GM23338 (cell line): ENCODE data around the gene LHX8. TPM values are rescaled to one million over a fixed set of nuclear protein-coding genes. Genes with fewer than 3 reads are reported as not detected.

ENCODE experiments used
- ATAC-seq: fragments of 200-7000 bp; cut with Tn5 transposase; 3 replicates; pipeline ENCODE4 v1.9.1; 2020
- DNase-seq: peaks from one replicate; pipeline ENCODE4 v3.0.0-alpha.2; 2015; ENCODE audit warnings: low spot score
- H2AFZ ChIP-seq: fragments of 200-600 bp; sonication (generic); 2 replicates; pipeline ENCODE4 v1.8.0; 2016; ENCODE audit warnings: antibody characterized with exemption, mild to moderate bottlenecking, moderate library complexity
- H3F3A ChIP-seq: fragments of 200-600 bp; sonication (generic); replicated peaks from 2 replicates; pipeline ENCODE4 v1.8.0; 2017; ENCODE audit warnings: antibody characterized with exemption, mixed run types, low read depth
- H3K27ac ChIP-seq: fragments of 200-600 bp; sonication (generic); 2 replicates; pipeline ENCODE4 v1.6.1; 2016; ENCODE audit warnings: low read depth
- H3K27me3 ChIP-seq: fragments of 200-600 bp; sonication (generic); 2 replicates; pipeline ENCODE4 v1.8.0; 2016; ENCODE audit warnings: mild to moderate bottlenecking, mixed run types, moderate library complexity; ENCODE audit not compliant: insufficient read depth
- H3K36me3 ChIP-seq: fragments of 200-600 bp; sonication (generic); 2 replicates; pipeline ENCODE4 v1.8.0; 2016; ENCODE audit warnings: mild to moderate bottlenecking; ENCODE audit not compliant: insufficient read depth
- H3K4me1 ChIP-seq: fragments of 200-600 bp; sonication (generic); 2 replicates; pipeline ENCODE4 v1.8.0; 2016; ENCODE audit warnings: mild to moderate bottlenecking, moderate library complexity; ENCODE audit not compliant: insufficient read depth
- H3K4me2 ChIP-seq: fragments of 200-600 bp; sonication (generic); 2 replicates; pipeline ENCODE4 v1.7.1; 2017; ENCODE audit warnings: mixed run types
- H3K4me3 ChIP-seq: fragments of 200-600 bp; sonication (generic); 2 replicates; pipeline ENCODE4 v1.6.1; 2016; ENCODE audit warnings: mixed run types
- H3K79me2 ChIP-seq: fragments of 200-600 bp; sonication (generic); replicated peaks from 2 replicates; pipeline ENCODE4 v1.8.0; 2017; ENCODE audit warnings: mild to moderate bottlenecking; ENCODE audit not compliant: insufficient read depth
- H3K9me2 ChIP-seq: fragments of 200-600 bp; sonication (generic); 2 replicates; pipeline ENCODE4 v1.8.0; 2017; ENCODE audit not compliant: insufficient read depth
- H4K20me1 ChIP-seq: fragments of 200-600 bp; sonication (generic); replicated peaks from 2 replicates; pipeline ENCODE4 v1.8.0; 2017; ENCODE audit warnings: mild to moderate bottlenecking; ENCODE audit not compliant: insufficient read depth
- H3K27ac Mint-ChIP-seq: 2 replicates; pipeline ENCODE4 v1.8.0; 2020; ENCODE audit warnings: inconsistent platforms, mild to moderate bottlenecking, moderate library complexity, mixed read lengths
- H3K27me3 Mint-ChIP-seq: 3 replicates; pipeline ENCODE4 v1.8.0; 2022; ENCODE audit warnings: low read depth, mild to moderate bottlenecking, moderate library complexity, mixed read lengths, inconsistent platforms; ENCODE audit not compliant: insufficient read depth, poor library complexity
- H3K36me3 Mint-ChIP-seq: 3 replicates; pipeline ENCODE4 v1.8.0; 2021; ENCODE audit warnings: low read depth, mild to moderate bottlenecking, inconsistent platforms, moderate library complexity, mixed read lengths
- H3K4me1 Mint-ChIP-seq: 3 replicates; pipeline ENCODE4 v1.8.0; 2020; ENCODE audit warnings: mild to moderate bottlenecking, inconsistent platforms, mixed read lengths
- H3K4me3 Mint-ChIP-seq: 3 replicates; pipeline ENCODE4 v1.8.0; 2021; ENCODE audit warnings: moderate library complexity, mild to moderate bottlenecking, inconsistent platforms, mixed read lengths
- H3K9me3 Mint-ChIP-seq: 3 replicates; pipeline ENCODE4 v1.8.0; 2020; ENCODE audit warnings: moderate library complexity, mild to moderate bottlenecking, inconsistent platforms, mixed read lengths
- CTCF ChIP-seq, 2 experiments: fragments of 200-600 bp in 1 of 2; sonication (generic) in 1 of 2; conservative IDR thresholded peaks; 2 replicates each; pipeline versions ENCODE4 v1.5.1 to v1.6.1; 2016 to 2017; ENCODE audit warnings: antibody characterized with exemption in 2 of 2, low read depth in 2 of 2, mild to moderate bottlenecking in 2 of 2, moderate library complexity in 1 of 2
- EZH2phosphoT487 ChIP-seq: fragments of 200-600 bp; sonication (generic); IDR thresholded peaks from one replicate; pipeline ENCODE4 v1.8.1; 2018; ENCODE audit warnings: antibody characterized with exemption; ENCODE audit not compliant: unreplicated experiment
- JUNB ChIP-seq: IDR thresholded peaks from one replicate; pipeline ENCODE4 v1.6.1; 2016; ENCODE audit warnings: antibody characterized with exemption; ENCODE audit not compliant: unreplicated experiment
- NANOG ChIP-seq: IDR thresholded peaks from 2 replicates; pipeline ENCODE4 v1.6.1; 2016; ENCODE audit warnings: antibody characterized with exemption, borderline replicate concordance
- POLR2AphosphoS5 ChIP-seq: IDR thresholded peaks from 2 replicates; pipeline ENCODE4 v1.6.1; 2016; ENCODE audit warnings: antibody characterized with exemption, low read depth
- STAT1 ChIP-seq: IDR thresholded peaks from one replicate; pipeline ENCODE4 v1.6.1; 2016; ENCODE audit warnings: antibody characterized with exemption; ENCODE audit not compliant: unreplicated experiment
- ZNF331 ChIP-seq: fragments of 250-450 bp; sonication (Bioruptor Pico); IDR thresholded peaks from 2 replicates; pipeline ENCODE4 v1.5.0; 2020; ENCODE audit warnings: low read depth, mild to moderate bottlenecking, moderate library complexity
- polyA plus RNA-seq: library from polyadenylated mRNA; unstranded; fragments of >200 nt; fragmentation: Nextera tagmentation; extraction: Ambion mirVana; gene quantifications from 2 replicates; pipeline ENCODE4 v1.2.1, GENCODE V29; 2016
- total RNA-seq: library from RNA; depleted of rRNA; stranded (reverse); fragments of >200 nt; shearing (Covaris generic); gene quantifications from 2 replicates; pipeline ENCODE4 v1.2.3, GENCODE V29; 2014
- TF ChIP-seq, protein P1 (sequence below): IDR thresholded peaks from one replicate; pipeline ENCODE4 v1.6.1; 2018; ENCODE audit warnings: antibody characterized with exemption; ENCODE audit not compliant: unreplicated experiment
- TF ChIP-seq, protein P2 (sequence below): IDR thresholded peaks from 2 replicates; pipeline ENCODE4 v1.6.1; 2016; ENCODE audit warnings: antibody characterized with exemption
- TF ChIP-seq, protein P3 (sequence below): fragments of 250-450 bp; sonication (Bioruptor Pico); IDR thresholded peaks from 2 replicates; pipeline ENCODE4 v1.5.0; 2020; ENCODE audit warnings: mild to moderate bottlenecking, moderate library complexity

Gene LHX8
- total and polyA plus RNA-seq, 2 experiments from 2014 or later: 0.68 to 0.73 TPM

GRCh38 chr1:75171876-75172275 is 37.7 kb downstream of the LHX8 start:
- H3K4me3 Mint-ChIP-seq: no peak overlapping the region
- H3K4me1 ChIP-seq: no peaks in the 10 kb centered on the region
- H3K79me2 ChIP-seq: no peaks in the 10 kb centered on the region
- H3K27me3 ChIP-seq: no peaks in the 10 kb centered on the region
- no peak overlapping the region for H3K27ac Mint-ChIP-seq
- H3K27ac ChIP-seq: no peak overlapping the region
- no peaks in the 10 kb centered on the region for H4K20me1 ChIP-seq
- no peaks in the 10 kb centered on the region for H3K36me3 Mint-ChIP-seq
- no peak overlapping the region for H3K4me2 ChIP-seq
- ATAC-seq (no peak), DNase-seq (no peak)
- no peak overlapping the region for H2AFZ ChIP-seq
- no peak overlapping the region for H3K4me3 ChIP-seq
- no peaks in the 10 kb centered on the region for H3K4me1 Mint-ChIP-seq
- no peaks in the 10 kb centered on the region for H3F3A ChIP-seq
- H3K36me3 ChIP-seq: no peaks in the 10 kb centered on the region
- peaks cover 9% of the 10 kb centered on the region; the same call in 1 of the 3 replicates for H3K9me3 Mint-ChIP-seq
- no peaks in the 10 kb centered on the region; the same call in 1 of the 2 replicates for H3K9me2 ChIP-seq
- H3K27me3 Mint-ChIP-seq: peaks cover 4% of the 10 kb centered on the region
- TF ChIP-seq NANOG (no peak), JUNB (no peak), EZH2phosphoT487 (no peak), CTCF (conservative IDR thresholded peaks at IDR 0.05; ENCODE audit: low read depth in 2 of 2) (no peak), POLR2AphosphoS5 (no peak)

GRCh38 chr1:75172556-75172955 is 38.4 kb downstream of the LHX8 start:
- Histone ChIP-seq H3F3A (no peaks in the 10 kb centered on the region), H3K4me1 (no peaks in the 10 kb centered on the region), H3K27ac (no peak overlapping the region), H3K4me2 (no peak overlapping the region), H4K20me1 (no peaks in the 10 kb centered on the region), H3K27me3 (no peaks in the 10 kb centered on the region), H3K9me2 (no peaks in the 10 kb centered on the region; the same call in 1 of the 2 replicates), H3K79me2 (no peaks in the 10 kb centered on the region), H2AFZ (no peak overlapping the region), H3K4me3 (no peak overlapping the region), H3K36me3 (no peaks in the 10 kb centered on the region)
- H3K36me3 Mint-ChIP-seq: no peaks in the 10 kb centered on the region
- peaks cover 4% of the 10 kb centered on the region for H3K27me3 Mint-ChIP-seq
- no peak overlapping the region for H3K4me3 Mint-ChIP-seq
- no peak overlapping the region for H3K27ac Mint-ChIP-seq
- H3K9me3 Mint-ChIP-seq: peaks cover 11% of the 10 kb centered on the region; the same call in 1 of the 3 replicates
- no peaks in the 10 kb centered on the region for H3K4me1 Mint-ChIP-seq
- DNase-seq (no peak), ATAC-seq (no peak)
- TF ChIP-seq, protein P1, sequence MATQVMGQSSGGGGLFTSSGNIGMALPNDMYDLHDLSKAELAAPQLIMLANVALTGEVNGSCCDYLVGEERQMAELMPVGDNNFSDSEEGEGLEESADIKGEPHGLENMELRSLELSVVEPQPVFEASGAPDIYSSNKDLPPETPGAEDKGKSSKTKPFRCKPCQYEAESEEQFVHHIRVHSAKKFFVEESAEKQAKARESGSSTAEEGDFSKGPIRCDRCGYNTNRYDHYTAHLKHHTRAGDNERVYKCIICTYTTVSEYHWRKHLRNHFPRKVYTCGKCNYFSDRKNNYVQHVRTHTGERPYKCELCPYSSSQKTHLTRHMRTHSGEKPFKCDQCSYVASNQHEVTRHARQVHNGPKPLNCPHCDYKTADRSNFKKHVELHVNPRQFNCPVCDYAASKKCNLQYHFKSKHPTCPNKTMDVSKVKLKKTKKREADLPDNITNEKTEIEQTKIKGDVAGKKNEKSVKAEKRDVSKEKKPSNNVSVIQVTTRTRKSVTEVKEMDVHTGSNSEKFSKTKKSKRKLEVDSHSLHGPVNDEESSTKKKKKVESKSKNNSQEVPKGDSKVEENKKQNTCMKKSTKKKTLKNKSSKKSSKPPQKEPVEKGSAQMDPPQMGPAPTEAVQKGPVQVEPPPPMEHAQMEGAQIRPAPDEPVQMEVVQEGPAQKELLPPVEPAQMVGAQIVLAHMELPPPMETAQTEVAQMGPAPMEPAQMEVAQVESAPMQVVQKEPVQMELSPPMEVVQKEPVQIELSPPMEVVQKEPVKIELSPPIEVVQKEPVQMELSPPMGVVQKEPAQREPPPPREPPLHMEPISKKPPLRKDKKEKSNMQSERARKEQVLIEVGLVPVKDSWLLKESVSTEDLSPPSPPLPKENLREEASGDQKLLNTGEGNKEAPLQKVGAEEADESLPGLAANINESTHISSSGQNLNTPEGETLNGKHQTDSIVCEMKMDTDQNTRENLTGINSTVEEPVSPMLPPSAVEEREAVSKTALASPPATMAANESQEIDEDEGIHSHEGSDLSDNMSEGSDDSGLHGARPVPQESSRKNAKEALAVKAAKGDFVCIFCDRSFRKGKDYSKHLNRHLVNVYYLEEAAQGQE: no peak
- TF ChIP-seq NANOG: no peak
- TF ChIP-seq ZNF331 (CRISPR knock-in tag): no peak
- TF ChIP-seq, protein P2, sequence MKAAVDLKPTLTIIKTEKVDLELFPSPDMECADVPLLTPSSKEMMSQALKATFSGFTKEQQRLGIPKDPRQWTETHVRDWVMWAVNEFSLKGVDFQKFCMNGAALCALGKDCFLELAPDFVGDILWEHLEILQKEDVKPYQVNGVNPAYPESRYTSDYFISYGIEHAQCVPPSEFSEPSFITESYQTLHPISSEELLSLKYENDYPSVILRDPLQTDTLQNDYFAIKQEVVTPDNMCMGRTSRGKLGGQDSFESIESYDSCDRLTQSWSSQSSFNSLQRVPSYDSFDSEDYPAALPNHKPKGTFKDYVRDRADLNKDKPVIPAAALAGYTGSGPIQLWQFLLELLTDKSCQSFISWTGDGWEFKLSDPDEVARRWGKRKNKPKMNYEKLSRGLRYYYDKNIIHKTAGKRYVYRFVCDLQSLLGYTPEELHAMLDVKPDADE: no peak
- TF ChIP-seq JUNB: no peak
- no peak for TF ChIP-seq STAT1
- TF ChIP-seq, protein P3, sequence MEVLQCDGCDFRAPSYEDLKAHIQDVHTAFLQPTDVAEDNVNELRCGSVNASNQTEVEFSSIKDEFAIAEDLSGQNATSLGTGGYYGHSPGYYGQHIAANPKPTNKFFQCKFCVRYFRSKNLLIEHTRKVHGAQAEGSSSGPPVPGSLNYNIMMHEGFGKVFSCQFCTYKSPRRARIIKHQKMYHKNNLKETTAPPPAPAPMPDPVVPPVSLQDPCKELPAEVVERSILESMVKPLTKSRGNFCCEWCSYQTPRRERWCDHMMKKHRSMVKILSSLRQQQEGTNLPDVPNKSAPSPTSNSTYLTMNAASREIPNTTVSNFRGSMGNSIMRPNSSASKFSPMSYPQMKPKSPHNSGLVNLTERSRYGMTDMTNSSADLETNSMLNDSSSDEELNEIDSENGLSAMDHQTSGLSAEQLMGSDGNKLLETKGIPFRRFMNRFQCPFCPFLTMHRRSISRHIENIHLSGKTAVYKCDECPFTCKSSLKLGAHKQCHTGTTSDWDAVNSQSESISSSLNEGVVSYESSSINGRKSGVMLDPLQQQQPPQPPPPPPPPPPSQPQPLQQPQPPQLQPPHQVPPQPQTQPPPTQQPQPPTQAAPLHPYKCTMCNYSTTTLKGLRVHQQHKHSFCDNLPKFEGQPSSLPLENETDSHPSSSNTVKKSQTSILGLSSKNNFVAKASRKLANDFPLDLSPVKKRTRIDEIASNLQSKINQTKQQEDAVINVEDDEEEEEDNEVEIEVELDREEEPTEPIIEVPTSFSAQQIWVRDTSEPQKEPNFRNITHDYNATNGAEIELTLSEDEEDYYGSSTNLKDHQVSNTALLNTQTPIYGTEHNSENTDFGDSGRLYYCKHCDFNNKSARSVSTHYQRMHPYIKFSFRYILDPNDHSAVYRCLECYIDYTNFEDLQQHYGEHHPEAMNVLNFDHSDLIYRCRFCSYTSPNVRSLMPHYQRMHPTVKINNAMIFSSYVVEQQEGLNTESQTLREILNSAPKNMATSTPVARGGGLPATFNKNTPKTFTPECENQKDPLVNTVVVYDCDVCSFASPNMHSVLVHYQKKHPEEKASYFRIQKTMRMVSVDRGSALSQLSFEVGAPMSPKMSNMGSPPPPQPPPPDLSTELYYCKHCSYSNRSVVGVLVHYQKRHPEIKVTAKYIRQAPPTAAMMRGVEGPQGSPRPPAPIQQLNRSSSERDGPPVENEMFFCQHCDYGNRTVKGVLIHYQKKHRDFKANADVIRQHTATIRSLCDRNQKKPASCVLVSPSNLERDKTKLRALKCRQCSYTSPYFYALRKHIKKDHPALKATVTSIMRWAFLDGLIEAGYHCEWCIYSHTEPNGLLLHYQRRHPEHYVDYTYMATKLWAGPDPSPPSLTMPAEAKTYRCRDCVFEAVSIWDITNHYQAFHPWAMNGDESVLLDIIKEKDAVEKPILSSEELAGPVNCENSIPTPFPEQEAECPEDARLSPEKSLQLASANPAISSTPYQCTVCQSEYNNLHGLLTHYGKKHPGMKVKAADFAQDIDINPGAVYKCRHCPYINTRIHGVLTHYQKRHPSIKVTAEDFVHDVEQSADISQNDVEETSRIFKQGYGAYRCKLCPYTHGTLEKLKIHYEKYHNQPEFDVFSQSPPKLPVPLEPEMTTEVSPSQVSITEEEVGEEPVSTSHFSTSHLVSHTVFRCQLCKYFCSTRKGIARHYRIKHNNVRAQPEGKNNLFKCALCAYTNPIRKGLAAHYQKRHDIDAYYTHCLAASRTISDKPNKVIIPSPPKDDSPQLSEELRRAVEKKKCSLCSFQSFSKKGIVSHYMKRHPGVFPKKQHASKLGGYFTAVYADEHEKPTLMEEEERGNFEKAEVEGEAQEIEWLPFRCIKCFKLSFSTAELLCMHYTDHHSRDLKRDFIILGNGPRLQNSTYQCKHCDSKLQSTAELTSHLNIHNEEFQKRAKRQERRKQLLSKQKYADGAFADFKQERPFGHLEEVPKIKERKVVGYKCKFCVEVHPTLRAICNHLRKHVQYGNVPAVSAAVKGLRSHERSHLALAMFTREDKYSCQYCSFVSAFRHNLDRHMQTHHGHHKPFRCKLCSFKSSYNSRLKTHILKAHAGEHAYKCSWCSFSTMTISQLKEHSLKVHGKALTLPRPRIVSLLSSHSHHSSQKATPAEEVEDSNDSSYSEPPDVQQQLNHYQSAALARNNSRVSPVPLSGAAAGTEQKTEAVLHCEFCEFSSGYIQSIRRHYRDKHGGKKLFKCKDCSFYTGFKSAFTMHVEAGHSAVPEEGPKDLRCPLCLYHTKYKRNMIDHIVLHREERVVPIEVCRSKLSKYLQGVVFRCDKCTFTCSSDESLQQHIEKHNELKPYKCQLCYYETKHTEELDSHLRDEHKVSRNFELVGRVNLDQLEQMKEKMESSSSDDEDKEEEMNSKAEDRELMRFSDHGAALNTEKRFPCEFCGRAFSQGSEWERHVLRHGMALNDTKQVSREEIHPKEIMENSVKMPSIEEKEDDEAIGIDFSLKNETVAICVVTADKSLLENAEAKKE (CRISPR knock-in tag): no peak
